Type B pancreatic cell (in vitro differentiated cells): Measurements from ENCODE around the gene ZNF66. TPM values are rescaled to one million over a fixed set of nuclear protein-coding genes. Genes with fewer than 3 reads are reported as not detected.
A peak's percentile ranks its signal among the peaks of the same experiment; 100 is the strongest.
"Not testable (repeated sequence)": the region's sequence is repeated elsewhere in the genome, so short reads cannot be mapped to it uniquely, and the experiment has no call there.

Experiments used
- DNase-seq: peaks from one replicate; pipeline ENCODE4 v3.0.0; 2021; ENCODE audit warnings: mixed read lengths; ENCODE audit not compliant: unreplicated experiment; ENCODE audit errors: extremely low spot score
- H3K27ac Mint-ChIP-seq: 2 replicates; pipeline ENCODE4 v1.8.0; 2021; ENCODE audit warnings: mild to moderate bottlenecking, mixed read lengths
- H3K27me3 Mint-ChIP-seq: 2 replicates; pipeline ENCODE4 v1.8.0; 2021; ENCODE audit warnings: mixed read lengths
- H3K36me3 Mint-ChIP-seq: 2 replicates; pipeline ENCODE4 v1.8.0; 2021; ENCODE audit warnings: mixed read lengths
- H3K4me1 Mint-ChIP-seq: one replicate; pipeline ENCODE4 v1.8.0; 2021; ENCODE audit warnings: mixed read lengths; ENCODE audit not compliant: unreplicated experiment
- H3K4me3 Mint-ChIP-seq: 2 replicates; pipeline ENCODE4 v1.8.0; 2021; ENCODE audit warnings: mild to moderate bottlenecking, mixed read lengths
- H3K9me3 Mint-ChIP-seq: 2 replicates; pipeline ENCODE4 v1.8.0; 2021; ENCODE audit warnings: mixed read lengths
- CTCF ChIP-seq: fragments of 200-600 bp; sonication (generic); conservative IDR thresholded peaks from 2 replicates; pipeline ENCODE4 v1.5.0; 2021; ENCODE audit warnings: antibody characterized with exemption, mild to moderate bottlenecking
- long read RNA-seq: library from polyadenylated mRNA; unstranded; transcript quantifications from one replicate; pipeline ENCODE4 v2.0.0, GENCODE V29; 2020
- total RNA-seq: library from RNA; stranded (reverse); gene quantifications from 2 replicates; pipeline ENCODE4 v1.2.1, GENCODE V29; 2021; ENCODE audit warnings: low replicate concordance

ZNF66 gene
- total RNA-seq, result 12.1 and 13.0 TPM in 2 replicates
- long read RNA-seq, transcript ZNF66-201 (4 exons, 1,745 nt), result minor isoform, 6 of 22 reads
- long read RNA-seq, transcript ZNF66-203 (4 exons, 757 nt), result major isoform, 10 of 22 reads
- long read RNA-seq, partial matches to known transcripts, result 1 of 22 reads
- long read RNA-seq, other reads (novel, unspliced or antisense), result 5 of 22 reads

- DNase-seq, result peak; percentile 91
- Mint-ChIP-seq H3K9me3 (peaks cover 10% of the 10 kb centered on the region), H3K27me3 (no peaks in the 10 kb centered on the region), H3K4me3 (peak within 1 kb of the TSS; percentile 100), H3K36me3 (peaks cover 31% of the 10 kb centered on the region), H3K27ac (peak within 1 kb of the TSS; percentile 95), H3K4me1 (peaks cover 4% of the 10 kb centered on the region)
- no peak for TF ChIP-seq CTCF
Observed at GRCh38 chr19:20776083-20777076, at the start of gene ZNF66. Gene ZNF66, plus strand, starts transcription at chr19:20776304. Its CDS starts 144 bp downstream, at chr19:20776448.

- H3K4me1 Mint-ChIP-seq, H3K9me3 Mint-ChIP-seq, H3K27me3 Mint-ChIP-seq, H3K36me3 Mint-ChIP-seq, DNase-seq: not testable (repeated sequence)
- Mint-ChIP-seq H3K4me3 (peak overlapping the region; percentile 1), H3K27ac (peak overlapping the region; percentile 50)
Observed at GRCh38 chr19:20750169-20750568, 25.9 kb upstream of the ZNF66 start.

- not testable (repeated sequence) for DNase-seq, H3K27me3 Mint-ChIP-seq, H3K27ac Mint-ChIP-seq, H3K4me3 Mint-ChIP-seq, H3K36me3 Mint-ChIP-seq, H3K9me3 Mint-ChIP-seq, H3K4me1 Mint-ChIP-seq
Observed at GRCh38 chr19:20752291-20752690, 23.8 kb upstream of the ZNF66 start.

- not testable (repeated sequence) for H3K9me3 Mint-ChIP-seq, H3K27me3 Mint-ChIP-seq, H3K4me3 Mint-ChIP-seq, DNase-seq, H3K36me3 Mint-ChIP-seq, H3K4me1 Mint-ChIP-seq, H3K27ac Mint-ChIP-seq
Observed at GRCh38 chr19:20769225-20769736, 6.8 kb upstream of the ZNF66 start.

GRCh38 chr19:20787786-20788185 lies 11.7 kb downstream of the ZNF66 start:
- no peak for TF ChIP-seq CTCF
- peaks cover 57% of the 10 kb centered on the region for H3K36me3 Mint-ChIP-seq
- no peak for DNase-seq
- no peaks in the 10 kb centered on the region for H3K4me1 Mint-ChIP-seq
- no peak overlapping the region for H3K27ac Mint-ChIP-seq
- peaks cover 14% of the 10 kb centered on the region for H3K9me3 Mint-ChIP-seq
- no peak overlapping the region for H3K4me3 Mint-ChIP-seq
- no peaks in the 10 kb centered on the region for H3K27me3 Mint-ChIP-seq

GRCh38 chr19:20791806-20792205 lies 15.7 kb downstream of the ZNF66 start:
- TF ChIP-seq CTCF, result no peak
- Mint-ChIP-seq H3K27ac (no peak overlapping the region), H3K4me3 (no peak overlapping the region), H3K9me3 (peaks cover 8% of the 10 kb centered on the region), H3K4me1 (no peaks in the 10 kb centered on the region), H3K36me3 (peaks cover 49% of the 10 kb centered on the region), H3K27me3 (no peaks in the 10 kb centered on the region)
- DNase-seq, result no peak

- not testable (repeated sequence) for H3K27me3 Mint-ChIP-seq, H3K4me3 Mint-ChIP-seq, DNase-seq, H3K4me1 Mint-ChIP-seq, H3K27ac Mint-ChIP-seq
- H3K36me3 Mint-ChIP-seq, result peaks cover 32% of the 10 kb centered on the region
- H3K9me3 Mint-ChIP-seq, result peaks cover 19% of the 10 kb centered on the region
Observed at GRCh38 chr19:20806311-20807262, 30.5 kb downstream of the ZNF66 start.
